GM12878 (cell line): ENCODE data around the gene CCDC88A. TPM values are rescaled to one million over a fixed set of nuclear protein-coding genes. Genes with fewer than 3 reads are reported as not detected.
A peak's percentile ranks its signal among the peaks of the same experiment; 100 is the strongest.

ENCODE experiments used
- BMI1 ChIP-seq: fragments of 450-650 bp; IDR thresholded peaks from 2 replicates; pipeline ENCODE4 v1.6.1; 2016; ENCODE audit warnings: mild to moderate bottlenecking, moderate library complexity, borderline replicate concordance
- CBX3 ChIP-seq: fragments of 200-600 bp; sonication (generic); IDR thresholded peaks from 2 replicates; pipeline ENCODE4 v1.6.1; 2016; ENCODE audit warnings: low read depth, borderline replicate concordance
- FOXM1 ChIP-seq: IDR thresholded peaks from 2 replicates; pipeline ENCODE4 v1.6.1; 2012; ENCODE audit warnings: low read depth, mild to moderate bottlenecking, inconsistent platforms, low read length, moderate library complexity
- HDAC6 ChIP-seq: fragments of 200-600 bp; sonication (generic); IDR thresholded peaks from one replicate; pipeline ENCODE4 v1.8.0; 2017; ENCODE audit warnings: antibody characterized with exemption; ENCODE audit not compliant: unreplicated experiment
- KLF5 ChIP-seq: fragments of 450-650 bp; IDR thresholded peaks from 2 replicates; pipeline ENCODE4 v1.6.1; 2014; ENCODE audit warnings: mild to moderate bottlenecking; ENCODE audit not compliant: partially characterized antibody
- MEF2A ChIP-seq: IDR thresholded peaks from 2 replicates; pipeline ENCODE4 v1.6.1; 2011; ENCODE audit warnings: low read depth, mild to moderate bottlenecking, low read length, moderate library complexity; ENCODE audit not compliant: insufficient read depth
- NFXL1 ChIP-seq: fragments of 450-650 bp; IDR thresholded peaks from 2 replicates; pipeline ENCODE4 v1.6.1; 2017; ENCODE audit warnings: antibody characterized with exemption, mild to moderate bottlenecking, borderline replicate concordance
- NRF1 ChIP-seq: conservative IDR thresholded peaks from 2 replicates; pipeline ENCODE4 v1.6.1; 2011; ENCODE audit warnings: mild to moderate bottlenecking, low read depth, low read length, improper control_type of control experiment
- POLR2A ChIP-seq: IDR thresholded peaks from 2 replicates; pipeline ENCODE4 v1.6.1; 2011; ENCODE audit warnings: low read depth, mild to moderate bottlenecking, low read length
- SIN3A ChIP-seq: IDR thresholded peaks from 2 replicates; pipeline ENCODE4 v1.6.1; 2012; ENCODE audit warnings: low read depth, low read length, improper control_type of control experiment
- SMAD1 ChIP-seq: fragments of 450-650 bp; IDR thresholded peaks from 2 replicates; pipeline ENCODE4 v1.6.1; 2018; ENCODE audit warnings: mild to moderate bottlenecking, low read depth; ENCODE audit not compliant: partially characterized antibody
- SMAD5 ChIP-seq: IDR thresholded peaks from 2 replicates; pipeline ENCODE4 v1.6.1; 2016; ENCODE audit warnings: antibody characterized with exemption, low read depth
- TAF1 ChIP-seq: IDR thresholded peaks from 2 replicates; pipeline ENCODE4 v1.6.1; 2011; ENCODE audit warnings: mild to moderate bottlenecking, low read depth, low read length, borderline replicate concordance
- ZSCAN29 ChIP-seq: fragments of 450-650 bp; IDR thresholded peaks from 2 replicates; pipeline ENCODE4 v1.6.1; 2017; ENCODE audit warnings: mild to moderate bottlenecking, moderate library complexity
- polyA plus RNA-seq, 11 experiments: library from polyadenylated mRNA; depleted of rRNA in 4 of 11; unstranded in 6 of 11; stranded (reverse) in 5 of 11; fragments of >200 nt; fragmentation: Nextera tagmentation in 4 of 11; fragmentation: Illumina TruSeq in 1 of 11; extraction: Ambion mirVana in 4 of 11; extraction: Trizol in 1 of 11; gene quantifications; 1 replicate in 1 of 11; 2 replicates in 10 of 11; pipeline versions ENCODE4 v1.2.1 to v1.2.3, GENCODE V29; 2011 to 2016; ENCODE audit warnings: inconsistent platforms in 2 of 11, missing spikeins in 2 of 11, low read depth in 1 of 11
- total RNA-seq, 4 experiments: library from RNA; depleted of rRNA in 3 of 4; stranded (reverse); fragments of >200 nt in 3 of 4; fragmentation: Illumina TruSeq in 1 of 4; extraction: Trizol in 1 of 4; gene quantifications; 2 replicates each; pipeline versions ENCODE4 v1.2.1 to v1.2.3, GENCODE V29; 2013 to 2021
- TF ChIP-seq, protein P1 (sequence below): fragments of 450-650 bp; conservative IDR thresholded peaks from 2 replicates; pipeline ENCODE4 v1.6.1; 2017; ENCODE audit warnings: mild to moderate bottlenecking, moderate library complexity
- TF ChIP-seq, protein P2 (sequence below): fragments of 450-650 bp; IDR thresholded peaks from 2 replicates; pipeline ENCODE4 v1.6.1; 2017; ENCODE audit warnings: low read depth, mild to moderate bottlenecking, moderate library complexity
- TF ChIP-seq, protein P3 (sequence below): fragments of 450-650 bp; IDR thresholded peaks from 2 replicates; pipeline ENCODE4 v1.6.1; 2016; ENCODE audit warnings: mild to moderate bottlenecking
- TF ChIP-seq, protein P4 (sequence below): IDR thresholded peaks from 2 replicates; pipeline ENCODE4 v1.6.1; 2011; ENCODE audit warnings: low read depth, low read length, improper control_type of control experiment, borderline replicate concordance
- TF ChIP-seq, protein P5 (sequence below), 3 experiments: IDR thresholded peaks in 2 of 3; conservative IDR thresholded peaks in 1 of 3; 2 replicates each; pipeline ENCODE4 v1.5.1; 2011; ENCODE audit warnings: low read depth in 3 of 3, low read length in 3 of 3, mild to moderate bottlenecking in 3 of 3, control low read depth in 2 of 3, moderate library complexity in 2 of 3, inconsistent platforms in 1 of 3, mixed read lengths in 1 of 3; ENCODE audit not compliant: control insufficient read depth in 2 of 3, insufficient read depth in 1 of 3; ENCODE audit errors: extremely low read depth in 1 of 3
- TF ChIP-seq, protein P6 (sequence below): IDR thresholded peaks from 2 replicates; pipeline ENCODE4 v1.6.1; 2012; ENCODE audit warnings: low read depth, low read length, improper control_type of control experiment
- TF ChIP-seq, protein P7 (sequence below): fragments of 450-650 bp; IDR thresholded peaks from 2 replicates; pipeline ENCODE4 v1.6.1; 2017; ENCODE audit warnings: mild to moderate bottlenecking, low read depth, inconsistent platforms; ENCODE audit not compliant: poor library complexity, severe bottlenecking

CCDC88A gene
- total and polyA plus RNA-seq, 10 of the 15 experiments (the other 5 are each of a cell fraction or from before 2014, with no cell fraction given): 1.8 to 71.6 (median 45.9) TPM

DNA sequence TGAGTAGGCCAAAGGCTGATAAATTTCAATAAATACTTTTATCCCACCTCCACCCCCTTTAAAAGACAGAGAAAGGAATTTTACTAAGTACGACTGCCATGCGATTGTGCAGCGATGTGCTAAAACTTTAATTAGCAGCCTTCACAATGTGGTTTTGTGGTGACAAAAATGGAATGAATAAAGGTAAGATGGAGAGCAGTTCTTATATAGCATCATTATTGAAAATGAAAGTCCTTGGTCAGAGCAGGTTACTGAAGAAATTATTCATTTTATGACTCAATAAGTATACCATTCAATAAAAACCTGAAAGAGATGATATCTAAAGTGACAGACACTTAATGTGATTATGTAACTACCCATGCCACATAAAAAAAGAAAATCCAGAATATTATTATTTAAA is 117.4 kb downstream of the CCDC88A start (continued):
- TF ChIP-seq, protein P1, sequence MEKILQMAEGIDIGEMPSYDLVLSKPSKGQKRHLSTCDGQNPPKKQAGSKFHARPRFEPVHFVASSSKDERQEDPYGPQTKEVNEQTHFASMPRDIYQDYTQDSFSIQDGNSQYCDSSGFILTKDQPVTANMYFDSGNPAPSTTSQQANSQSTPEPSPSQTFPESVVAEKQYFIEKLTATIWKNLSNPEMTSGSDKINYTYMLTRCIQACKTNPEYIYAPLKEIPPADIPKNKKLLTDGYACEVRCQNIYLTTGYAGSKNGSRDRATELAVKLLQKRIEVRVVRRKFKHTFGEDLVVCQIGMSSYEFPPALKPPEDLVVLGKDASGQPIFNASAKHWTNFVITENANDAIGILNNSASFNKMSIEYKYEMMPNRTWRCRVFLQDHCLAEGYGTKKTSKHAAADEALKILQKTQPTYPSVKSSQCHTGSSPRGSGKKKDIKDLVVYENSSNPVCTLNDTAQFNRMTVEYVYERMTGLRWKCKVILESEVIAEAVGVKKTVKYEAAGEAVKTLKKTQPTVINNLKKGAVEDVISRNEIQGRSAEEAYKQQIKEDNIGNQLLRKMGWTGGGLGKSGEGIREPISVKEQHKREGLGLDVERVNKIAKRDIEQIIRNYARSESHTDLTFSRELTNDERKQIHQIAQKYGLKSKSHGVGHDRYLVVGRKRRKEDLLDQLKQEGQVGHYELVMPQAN: no peak
- no peak for TF ChIP-seq NRF1
- TF ChIP-seq SIN3A: no peak
- no peak for TF ChIP-seq SMAD1
- TF ChIP-seq, protein P2, sequence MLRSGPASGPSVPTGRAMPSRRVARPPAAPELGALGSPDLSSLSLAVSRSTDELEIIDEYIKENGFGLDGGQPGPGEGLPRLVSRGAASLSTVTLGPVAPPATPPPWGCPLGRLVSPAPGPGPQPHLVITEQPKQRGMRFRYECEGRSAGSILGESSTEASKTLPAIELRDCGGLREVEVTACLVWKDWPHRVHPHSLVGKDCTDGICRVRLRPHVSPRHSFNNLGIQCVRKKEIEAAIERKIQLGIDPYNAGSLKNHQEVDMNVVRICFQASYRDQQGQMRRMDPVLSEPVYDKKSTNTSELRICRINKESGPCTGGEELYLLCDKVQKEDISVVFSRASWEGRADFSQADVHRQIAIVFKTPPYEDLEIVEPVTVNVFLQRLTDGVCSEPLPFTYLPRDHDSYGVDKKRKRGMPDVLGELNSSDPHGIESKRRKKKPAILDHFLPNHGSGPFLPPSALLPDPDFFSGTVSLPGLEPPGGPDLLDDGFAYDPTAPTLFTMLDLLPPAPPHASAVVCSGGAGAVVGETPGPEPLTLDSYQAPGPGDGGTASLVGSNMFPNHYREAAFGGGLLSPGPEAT: no peak
- peak; percentile 89 for TF ChIP-seq MEF2A
- no peak for TF ChIP-seq CBX3
- TF ChIP-seq, protein P3, sequence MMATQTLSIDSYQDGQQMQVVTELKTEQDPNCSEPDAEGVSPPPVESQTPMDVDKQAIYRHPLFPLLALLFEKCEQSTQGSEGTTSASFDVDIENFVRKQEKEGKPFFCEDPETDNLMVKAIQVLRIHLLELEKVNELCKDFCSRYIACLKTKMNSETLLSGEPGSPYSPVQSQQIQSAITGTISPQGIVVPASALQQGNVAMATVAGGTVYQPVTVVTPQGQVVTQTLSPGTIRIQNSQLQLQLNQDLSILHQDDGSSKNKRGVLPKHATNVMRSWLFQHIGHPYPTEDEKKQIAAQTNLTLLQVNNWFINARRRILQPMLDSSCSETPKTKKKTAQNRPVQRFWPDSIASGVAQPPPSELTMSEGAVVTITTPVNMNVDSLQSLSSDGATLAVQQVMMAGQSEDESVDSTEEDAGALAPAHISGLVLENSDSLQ: peak; percentile 70; the same call in 1 of the 2 replicates
- TF ChIP-seq, protein P4, sequence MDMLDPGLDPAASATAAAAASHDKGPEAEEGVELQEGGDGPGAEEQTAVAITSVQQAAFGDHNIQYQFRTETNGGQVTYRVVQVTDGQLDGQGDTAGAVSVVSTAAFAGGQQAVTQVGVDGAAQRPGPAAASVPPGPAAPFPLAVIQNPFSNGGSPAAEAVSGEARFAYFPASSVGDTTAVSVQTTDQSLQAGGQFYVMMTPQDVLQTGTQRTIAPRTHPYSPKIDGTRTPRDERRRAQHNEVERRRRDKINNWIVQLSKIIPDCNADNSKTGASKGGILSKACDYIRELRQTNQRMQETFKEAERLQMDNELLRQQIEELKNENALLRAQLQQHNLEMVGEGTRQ: no peak
- TF ChIP-seq, protein P5, sequence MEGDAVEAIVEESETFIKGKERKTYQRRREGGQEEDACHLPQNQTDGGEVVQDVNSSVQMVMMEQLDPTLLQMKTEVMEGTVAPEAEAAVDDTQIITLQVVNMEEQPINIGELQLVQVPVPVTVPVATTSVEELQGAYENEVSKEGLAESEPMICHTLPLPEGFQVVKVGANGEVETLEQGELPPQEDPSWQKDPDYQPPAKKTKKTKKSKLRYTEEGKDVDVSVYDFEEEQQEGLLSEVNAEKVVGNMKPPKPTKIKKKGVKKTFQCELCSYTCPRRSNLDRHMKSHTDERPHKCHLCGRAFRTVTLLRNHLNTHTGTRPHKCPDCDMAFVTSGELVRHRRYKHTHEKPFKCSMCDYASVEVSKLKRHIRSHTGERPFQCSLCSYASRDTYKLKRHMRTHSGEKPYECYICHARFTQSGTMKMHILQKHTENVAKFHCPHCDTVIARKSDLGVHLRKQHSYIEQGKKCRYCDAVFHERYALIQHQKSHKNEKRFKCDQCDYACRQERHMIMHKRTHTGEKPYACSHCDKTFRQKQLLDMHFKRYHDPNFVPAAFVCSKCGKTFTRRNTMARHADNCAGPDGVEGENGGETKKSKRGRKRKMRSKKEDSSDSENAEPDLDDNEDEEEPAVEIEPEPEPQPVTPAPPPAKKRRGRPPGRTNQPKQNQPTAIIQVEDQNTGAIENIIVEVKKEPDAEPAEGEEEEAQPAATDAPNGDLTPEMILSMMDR (IDR thresholded peaks at IDR 0.05 in 2 of 3, conservative IDR thresholded peaks at IDR 0.05 in 1 of 3; ENCODE audit: control insufficient read depth in 2 of 3, extremely low read depth in 1 of 3, insufficient read depth in 1 of 3, low read depth in 3 of 3, low read length in 3 of 3): no peak
- no peak for TF ChIP-seq TAF1
- TF ChIP-seq, protein P6, sequence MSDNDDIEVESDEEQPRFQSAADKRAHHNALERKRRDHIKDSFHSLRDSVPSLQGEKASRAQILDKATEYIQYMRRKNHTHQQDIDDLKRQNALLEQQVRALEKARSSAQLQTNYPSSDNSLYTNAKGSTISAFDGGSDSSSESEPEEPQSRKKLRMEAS: no peak
- no peak for TF ChIP-seq KLF5
- no peak for TF ChIP-seq POLR2A
- TF ChIP-seq, protein P7, sequence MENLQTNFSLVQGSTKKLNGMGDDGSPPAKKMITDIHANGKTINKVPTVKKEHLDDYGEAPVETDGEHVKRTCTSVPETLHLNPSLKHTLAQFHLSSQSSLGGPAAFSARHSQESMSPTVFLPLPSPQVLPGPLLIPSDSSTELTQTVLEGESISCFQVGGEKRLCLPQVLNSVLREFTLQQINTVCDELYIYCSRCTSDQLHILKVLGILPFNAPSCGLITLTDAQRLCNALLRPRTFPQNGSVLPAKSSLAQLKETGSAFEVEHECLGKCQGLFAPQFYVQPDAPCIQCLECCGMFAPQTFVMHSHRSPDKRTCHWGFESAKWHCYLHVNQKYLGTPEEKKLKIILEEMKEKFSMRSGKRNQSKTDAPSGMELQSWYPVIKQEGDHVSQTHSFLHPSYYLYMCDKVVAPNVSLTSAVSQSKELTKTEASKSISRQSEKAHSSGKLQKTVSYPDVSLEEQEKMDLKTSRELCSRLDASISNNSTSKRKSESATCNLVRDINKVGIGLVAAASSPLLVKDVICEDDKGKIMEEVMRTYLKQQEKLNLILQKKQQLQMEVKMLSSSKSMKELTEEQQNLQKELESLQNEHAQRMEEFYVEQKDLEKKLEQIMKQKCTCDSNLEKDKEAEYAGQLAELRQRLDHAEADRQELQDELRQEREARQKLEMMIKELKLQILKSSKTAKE: peak; percentile 84
- no peak for TF ChIP-seq NFXL1
- no peak for TF ChIP-seq HDAC6
- no peak for TF ChIP-seq SMAD5
- no peak for TF ChIP-seq ZSCAN29
- peak; percentile 90; the same call in 1 of the 2 replicates for TF ChIP-seq FOXM1
- TF ChIP-seq BMI1: no peak
